Nephron progenitor cell (in vitro differentiated cells): ENCODE data around the gene DCTPP1.
"Not testable (repeated sequence)": the region's sequence is repeated elsewhere in the genome, so short reads cannot be mapped to it uniquely, and the experiment has no call there.

Source experiments
- DNase-seq: peaks from one replicate; pipeline ENCODE4 v3.0.0; 2021
- H3K27ac Mint-ChIP-seq: 2 replicates; pipeline ENCODE4 v1.8.0; 2021; ENCODE audit warnings: mild to moderate bottlenecking, moderate library complexity, mixed read lengths
- H3K27me3 Mint-ChIP-seq: 2 replicates; pipeline ENCODE4 v1.8.0; 2021; ENCODE audit warnings: mild to moderate bottlenecking, low read depth, mixed read lengths; ENCODE audit not compliant: poor library complexity
- H3K36me3 Mint-ChIP-seq: 2 replicates; pipeline ENCODE4 v1.8.0; 2021; ENCODE audit warnings: low read depth, mixed read lengths
- H3K4me1 Mint-ChIP-seq: 2 replicates; pipeline ENCODE4 v1.8.0; 2021; ENCODE audit warnings: mixed read lengths
- H3K4me3 Mint-ChIP-seq: 2 replicates; pipeline ENCODE4 v1.8.0; 2021; ENCODE audit warnings: mild to moderate bottlenecking, moderate library complexity, mixed read lengths
- H3K9me3 Mint-ChIP-seq: 2 replicates; pipeline ENCODE4 v1.8.0; 2021; ENCODE audit warnings: mild to moderate bottlenecking, moderate library complexity, mixed read lengths
- CTCF ChIP-seq: fragments of 200-600 bp; sonication (generic); IDR thresholded peaks from 2 replicates; pipeline ENCODE4 v1.5.0; 2021; ENCODE audit warnings: antibody characterized with exemption

Gene DCTPP1

GRCh38 chr16:30429678-30430427 is at the start of gene DCTPP1:
Gene DCTPP1, minus strand, starts transcription at chr16:30430030. Its CDS starts 50 bp downstream, at chr16:30429980.
- H3K36me3 Mint-ChIP-seq: peaks cover 30% of the 10 kb centered on the region
- H3K4me1 Mint-ChIP-seq: peaks cover 19% of the 10 kb centered on the region
- DNase-seq: peak; percentile 90
- H3K27me3 Mint-ChIP-seq: peaks cover 16% of the 10 kb centered on the region
- H3K27ac Mint-ChIP-seq: no peak within 1 kb of the TSS
- no peak within 1 kb of the TSS for H3K4me3 Mint-ChIP-seq
- peak; percentile 73 for TF ChIP-seq CTCF
- H3K9me3 Mint-ChIP-seq: peaks cover 4% of the 10 kb centered on the region

GRCh38 chr16:30478766-30479478 is 49.1 kb upstream of the DCTPP1 start:
- H3K27ac Mint-ChIP-seq: no peak overlapping the region

GRCh38 chr16:30477773-30478172 is 47.9 kb upstream of the DCTPP1 start:
- H3K9me3 Mint-ChIP-seq, H3K36me3 Mint-ChIP-seq, DNase-seq, H3K4me3 Mint-ChIP-seq, H3K27ac Mint-ChIP-seq, H3K4me1 Mint-ChIP-seq: not testable (repeated sequence)
- H3K27me3 Mint-ChIP-seq: peaks cover 33% of the 10 kb centered on the region

More at GRCh38 chr16:30478766-30479478, 49.1 kb upstream of the DCTPP1 start:
- no peaks in the 10 kb centered on the region for H3K9me3 Mint-ChIP-seq
- H3K4me1 Mint-ChIP-seq: no peaks in the 10 kb centered on the region
- H3K27me3 Mint-ChIP-seq: peaks cover 42% of the 10 kb centered on the region
- DNase-seq: no peak
- no peak for TF ChIP-seq CTCF
- H3K36me3 Mint-ChIP-seq: no peaks in the 10 kb centered on the region
- no peak overlapping the region for H3K4me3 Mint-ChIP-seq

- H3K36me3 Mint-ChIP-seq: no peaks in the 10 kb centered on the region
- no peaks in the 10 kb centered on the region for H3K4me1 Mint-ChIP-seq
- H3K9me3 Mint-ChIP-seq: no peaks in the 10 kb centered on the region
- no peak for TF ChIP-seq CTCF
- H3K27me3 Mint-ChIP-seq: peaks cover 30% of the 10 kb centered on the region
- no peak overlapping the region for H3K27ac Mint-ChIP-seq
- DNase-seq: no peak
- no peak overlapping the region for H3K4me3 Mint-ChIP-seq
Observed at GRCh38 chr16:30476991-30477390, 47.2 kb upstream of the DCTPP1 start.

GRCh38 chr16:30474684-30475083 is 44.9 kb upstream of the DCTPP1 start:
- Mint-ChIP-seq H3K4me1 (no peaks in the 10 kb centered on the region), H3K27me3 (peaks cover 15% of the 10 kb centered on the region), H3K27ac (no peak overlapping the region), H3K9me3 (no peaks in the 10 kb centered on the region), H3K36me3 (no peaks in the 10 kb centered on the region), H3K4me3 (no peak overlapping the region)
- TF ChIP-seq CTCF: no peak
- no peak for DNase-seq

GRCh38 chr16:30474074-30474452 is 44.2 kb upstream of the DCTPP1 start:
- no peaks in the 10 kb centered on the region for H3K9me3 Mint-ChIP-seq
- no peak for TF ChIP-seq CTCF
- DNase-seq: no peak
- H3K36me3 Mint-ChIP-seq: no peaks in the 10 kb centered on the region
- no peak overlapping the region for H3K27ac Mint-ChIP-seq
- no peaks in the 10 kb centered on the region for H3K4me1 Mint-ChIP-seq
- H3K4me3 Mint-ChIP-seq: no peak overlapping the region
- H3K27me3 Mint-ChIP-seq: peaks cover 15% of the 10 kb centered on the region
